A673 (cell line): ENCODE data around the gene USP17L15. TPM values are rescaled to one million over a fixed set of nuclear protein-coding genes. Genes with fewer than 3 reads are reported as not detected.
"Not testable (repeated sequence)": the region's sequence is repeated elsewhere in the genome, so short reads cannot be mapped to it uniquely, and the experiment has no call there.

Source experiments
- Bru-seq: library from RNA; stranded (reverse); fragments of 400-500 nt; gene quantifications from one replicate; lab custom pipeline; 2021; lab: Mats Ljungman, UMichigan
- BruChase-seq, 2 experiments: library from RNA; stranded (reverse); fragments of 400-500 nt; gene quantifications; one replicate each; lab custom pipeline; 2021; lab: Mats Ljungman, UMichigan
- BruUV-seq: library from RNA; stranded (reverse); fragments of 400-500 nt; replicated peaks from 2 replicates; lab custom pipeline; 2021; lab: Mats Ljungman, UMichigan
- CTCF ChIA-PET: fragments of 300-600 bp; sonication (Branson Sonifier 250); formaldehyde crosslinking; loops from one replicate; lab custom pipeline; 2022; ENCODE audit warnings: antibody characterized with exemption; lab: Charles Lee
- POLR2A ChIA-PET: fragments of 300-600 bp; sonication (Branson Sonifier 250); formaldehyde crosslinking; loops from one replicate; lab custom pipeline; 2022; ENCODE audit warnings: antibody characterized with exemption; ENCODE audit not compliant: low non-redundant PET; lab: Charles Lee
- DNase-seq: peaks from one replicate; pipeline ENCODE4 v3.0.0-alpha.2; 2015; ENCODE audit warnings: low spot score
- H3K27ac ChIP-seq: fragments of 200-600 bp; sonication (generic); 2 replicates; pipeline ENCODE4 v1.5.1; 2016; ENCODE audit warnings: mixed run types, low read depth, mild to moderate bottlenecking, mixed read lengths, antibody characterized with exemption, low read length; ENCODE audit not compliant: poor library complexity, severe bottlenecking
- H3K27me3 ChIP-seq: fragments of 200-600 bp; sonication (generic); replicated peaks from 2 replicates; pipeline ENCODE4 v1.6.1; 2017; ENCODE audit warnings: mixed run types, low read depth, mild to moderate bottlenecking, mixed read lengths, antibody characterized with exemption, low read length; ENCODE audit not compliant: insufficient read depth, poor library complexity
- H3K36me3 ChIP-seq: fragments of 200-600 bp; sonication (generic); 2 replicates; pipeline ENCODE4 v1.6.1; 2016; ENCODE audit warnings: mixed run types, mild to moderate bottlenecking, mixed read lengths, antibody characterized with exemption, low read length; ENCODE audit not compliant: insufficient read depth, poor library complexity, severe bottlenecking
- H3K4me1 ChIP-seq: fragments of 200-600 bp; sonication (generic); 2 replicates; pipeline ENCODE4 v1.6.1; 2017; ENCODE audit warnings: mixed run types, mild to moderate bottlenecking, mixed read lengths, antibody characterized with exemption, low read length; ENCODE audit not compliant: insufficient read depth, poor library complexity, severe bottlenecking
- H3K4me3 ChIP-seq: fragments of 200-600 bp; sonication (generic); 2 replicates; pipeline ENCODE4 v1.5.1; 2016; ENCODE audit warnings: low read depth, mixed run types, mild to moderate bottlenecking, mixed read lengths, low read length; ENCODE audit not compliant: poor library complexity, severe bottlenecking
- H3K9me3 ChIP-seq: fragments of 200-600 bp; sonication (generic); 2 replicates; pipeline ENCODE4 v1.6.1; 2016; ENCODE audit warnings: mixed run types, low read depth, mild to moderate bottlenecking, mixed read lengths, antibody characterized with exemption, low read length; ENCODE audit not compliant: poor library complexity, severe bottlenecking
- intact Hi-C: fragments of 100-400 bp; cut with micrococcal nuclease; formaldehyde crosslinking; loops from one replicate; pipeline ENCODE4 v1.10.0; 2022; ENCODE audit not compliant: unreplicated experiment
- long read RNA-seq: library from polyadenylated mRNA; stranded (forward); transcript quantifications from one replicate; pipeline ENCODE4 v2.0.0, GENCODE V29; 2022
- total RNA-seq: library from RNA; stranded (reverse); gene quantifications from 2 replicates; pipeline ENCODE4 v1.2.3, GENCODE V29; 2021

Gene USP17L15, protein sequence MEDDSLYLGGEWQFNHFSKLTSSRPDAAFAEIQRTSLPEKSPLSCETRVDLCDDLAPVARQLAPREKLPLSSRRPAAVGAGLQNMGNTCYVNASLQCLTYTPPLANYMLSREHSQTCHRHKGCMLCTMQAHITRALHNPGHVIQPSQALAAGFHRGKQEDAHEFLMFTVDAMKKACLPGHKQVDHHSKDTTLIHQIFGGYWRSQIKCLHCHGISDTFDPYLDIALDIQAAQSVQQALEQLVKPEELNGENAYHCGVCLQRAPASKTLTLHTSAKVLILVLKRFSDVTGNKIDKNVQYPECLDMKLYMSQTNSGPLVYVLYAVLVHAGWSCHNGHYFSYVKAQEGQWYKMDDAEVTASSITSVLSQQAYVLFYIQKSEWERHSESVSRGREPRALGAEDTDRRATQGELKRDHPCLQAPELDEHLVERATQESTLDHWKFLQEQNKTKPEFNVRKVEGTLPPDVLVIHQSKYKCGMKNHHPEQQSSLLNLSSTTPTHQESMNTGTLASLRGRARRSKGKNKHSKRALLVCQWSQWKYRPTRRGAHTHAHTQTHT
- not detected in 2 replicates for total RNA-seq
- not detected for Bru-seq, nascent RNA
- not detected for BruChase-seq, experiment 1, labeled RNA remaining after a 2-hour chase
- not detected for BruChase-seq, experiment 2, labeled RNA remaining after a 6-hour chase
- long read RNA-seq = 0 reads

DNA sequence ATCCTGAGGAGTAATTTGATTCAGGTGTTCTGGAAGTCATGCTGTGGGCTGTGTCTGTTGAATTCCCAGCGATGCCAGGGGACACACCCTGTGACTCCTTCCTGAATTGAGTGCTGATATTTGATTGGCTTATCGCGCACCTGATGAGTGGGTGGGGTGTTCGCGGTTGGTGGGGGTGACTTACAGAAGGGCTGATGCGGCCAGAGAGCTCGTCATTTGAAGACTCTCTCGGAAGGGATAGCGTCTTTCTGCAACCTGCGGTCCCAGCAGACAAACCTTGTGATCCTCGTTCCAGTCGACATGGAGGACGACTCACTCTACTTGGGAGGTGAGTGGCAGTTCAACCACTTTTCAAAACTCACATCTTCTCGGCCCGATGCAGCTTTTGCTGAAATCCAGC is at the start of gene USP17L15:
USP17L15 (plus strand) TSS at position 301 of the 400 bp plus-strand sequence; CDS start at position 301, 0 bp downstream.
- H3K27ac ChIP-seq, BruUV-seq, H3K9me3 ChIP-seq, H3K4me1 ChIP-seq, DNase-seq, CTCF ChIA-PET, H3K36me3 ChIP-seq, POLR2A ChIA-PET, H3K27me3 ChIP-seq, intact Hi-C loops, H3K4me3 ChIP-seq: not testable (repeated sequence)

DNA sequence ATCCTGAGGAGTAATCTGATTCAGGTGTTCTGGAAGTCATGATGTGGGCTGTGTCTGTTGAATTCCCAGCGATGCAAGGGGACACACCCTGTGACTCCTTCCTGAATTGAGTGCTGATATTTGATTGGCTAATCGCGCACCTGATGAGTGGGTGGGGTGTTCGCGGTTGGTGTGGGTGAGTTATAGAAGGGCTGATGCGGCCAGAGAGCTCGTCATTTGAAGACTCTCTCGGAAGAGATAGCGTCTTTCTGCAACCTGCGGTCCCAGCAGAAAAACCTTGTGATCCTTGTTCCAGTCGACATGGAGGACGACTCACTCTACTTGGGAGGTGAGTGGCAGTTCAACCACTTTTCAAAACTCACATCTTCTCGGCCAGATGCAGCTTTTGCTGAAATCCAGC is 23.8 kb upstream of the USP17L15 start, which contains the start of gene USP17L10:
USP17L10 (plus strand) TSS at position 301 of the 400 bp plus-strand sequence; CDS start at position 301, 0 bp downstream.
- DNase-seq, H3K4me3 ChIP-seq, intact Hi-C loops, H3K36me3 ChIP-seq, H3K27ac ChIP-seq, H3K9me3 ChIP-seq, POLR2A ChIA-PET, BruUV-seq, H3K27me3 ChIP-seq, H3K4me1 ChIP-seq, CTCF ChIA-PET: not testable (repeated sequence)

DNA sequence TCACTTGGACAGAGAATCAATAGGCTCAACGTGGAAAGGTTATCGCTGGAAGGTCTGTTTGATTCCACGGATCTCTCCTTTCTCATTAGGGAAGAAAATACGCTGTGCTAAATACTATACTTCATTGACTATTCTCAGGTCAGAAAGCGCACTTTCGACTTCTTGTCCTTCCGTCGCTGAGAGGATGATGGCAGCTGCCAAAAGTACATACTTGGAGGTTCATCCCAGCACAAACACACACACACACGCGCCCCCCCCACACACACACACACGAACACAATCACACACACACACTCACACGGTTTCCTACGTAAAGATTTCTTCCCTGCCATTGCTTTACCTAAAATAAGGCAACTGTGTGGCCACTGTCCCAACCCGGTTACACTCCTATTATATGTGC is 19.5 kb upstream of the USP17L15 start:
- POLR2A ChIA-PET, H3K27ac ChIP-seq, H3K4me3 ChIP-seq, H3K9me3 ChIP-seq, CTCF ChIA-PET, BruUV-seq, H3K27me3 ChIP-seq, H3K36me3 ChIP-seq, intact Hi-C loops, DNase-seq, H3K4me1 ChIP-seq: not testable (repeated sequence)

DNA sequence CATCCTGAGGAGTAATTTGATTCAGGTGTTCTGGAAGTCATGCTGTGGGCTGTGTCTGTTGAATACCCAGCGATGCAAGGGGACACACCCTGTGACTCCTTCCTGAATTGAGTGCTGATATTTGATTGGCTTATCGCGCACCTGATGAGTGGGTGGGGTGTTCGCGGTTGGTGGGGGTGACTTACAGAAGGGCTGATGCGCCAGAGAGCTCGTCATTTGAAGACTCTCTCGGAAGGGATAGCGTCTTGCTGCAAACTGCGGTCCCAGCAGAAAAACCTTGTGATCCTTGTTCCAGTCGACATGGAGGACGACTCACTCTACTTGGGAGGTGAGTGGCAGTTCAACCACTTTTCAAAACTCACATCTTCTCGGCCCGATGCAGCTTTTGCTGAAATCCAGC is 19.1 kb upstream of the USP17L15 start, which contains the start of gene USP17L11:
USP17L11 (plus strand) TSS at position 301 of the 400 bp plus-strand sequence; CDS start at position 301, 0 bp downstream.
- CTCF ChIA-PET, H3K4me1 ChIP-seq, intact Hi-C loops, BruUV-seq, H3K9me3 ChIP-seq, H3K27ac ChIP-seq, DNase-seq, H3K36me3 ChIP-seq, H3K27me3 ChIP-seq, POLR2A ChIA-PET, H3K4me3 ChIP-seq: not testable (repeated sequence)

DNA sequence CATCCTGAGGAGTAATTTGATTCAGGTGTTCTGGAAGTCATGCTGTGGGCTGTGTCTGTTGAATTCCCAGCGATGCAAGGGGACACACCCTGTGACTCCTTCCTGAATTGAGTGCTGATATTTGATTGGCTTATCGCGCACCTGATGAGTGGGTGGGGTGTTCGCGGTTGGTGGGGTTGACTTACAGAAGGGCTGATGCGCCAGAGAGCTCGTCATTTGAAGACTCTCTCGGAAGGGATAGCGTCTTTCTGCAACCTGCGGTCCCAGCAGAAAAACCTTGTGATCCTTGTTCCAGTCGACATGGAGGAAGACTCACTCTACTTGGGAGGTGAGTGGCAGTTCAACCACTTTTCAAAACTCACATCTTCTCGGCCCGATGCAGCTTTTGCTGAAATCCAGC is 14.3 kb upstream of the USP17L15 start, which contains the start of gene USP17L12:
USP17L12 (plus strand) TSS at position 301 of the 400 bp plus-strand sequence; CDS start at position 301, 0 bp downstream.
- intact Hi-C loops, DNase-seq, H3K27ac ChIP-seq, H3K4me3 ChIP-seq, POLR2A ChIA-PET, CTCF ChIA-PET, H3K4me1 ChIP-seq, H3K9me3 ChIP-seq, H3K36me3 ChIP-seq, BruUV-seq, H3K27me3 ChIP-seq: not testable (repeated sequence)

DNA sequence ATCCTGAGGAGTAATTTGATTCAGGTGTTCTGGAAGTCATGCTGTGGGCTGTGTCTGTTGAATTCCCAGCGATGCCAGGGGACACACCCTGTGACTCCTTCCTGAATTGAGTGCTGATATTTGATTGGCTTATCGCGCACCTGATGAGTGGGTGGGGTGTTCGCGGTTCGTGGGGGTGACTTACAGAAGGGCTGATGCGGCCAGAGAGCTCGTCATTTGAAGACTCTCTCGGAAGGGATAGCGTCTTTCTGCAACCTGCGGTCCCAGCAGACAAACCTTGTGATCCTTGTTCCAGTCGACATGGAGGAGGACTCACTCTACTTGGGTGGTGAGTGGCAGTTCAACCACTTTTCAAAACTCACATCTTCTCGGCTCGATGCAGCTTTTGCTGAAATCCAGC is 9.6 kb upstream of the USP17L15 start, which contains the start of gene USP17L13:
USP17L13 (plus strand) TSS at position 301 of the 400 bp plus-strand sequence; CDS start at position 301, 0 bp downstream.
- H3K36me3 ChIP-seq, BruUV-seq, H3K4me1 ChIP-seq, POLR2A ChIA-PET, CTCF ChIA-PET, H3K9me3 ChIP-seq, H3K27ac ChIP-seq, H3K4me3 ChIP-seq, intact Hi-C loops, DNase-seq, H3K27me3 ChIP-seq: not testable (repeated sequence)

DNA sequence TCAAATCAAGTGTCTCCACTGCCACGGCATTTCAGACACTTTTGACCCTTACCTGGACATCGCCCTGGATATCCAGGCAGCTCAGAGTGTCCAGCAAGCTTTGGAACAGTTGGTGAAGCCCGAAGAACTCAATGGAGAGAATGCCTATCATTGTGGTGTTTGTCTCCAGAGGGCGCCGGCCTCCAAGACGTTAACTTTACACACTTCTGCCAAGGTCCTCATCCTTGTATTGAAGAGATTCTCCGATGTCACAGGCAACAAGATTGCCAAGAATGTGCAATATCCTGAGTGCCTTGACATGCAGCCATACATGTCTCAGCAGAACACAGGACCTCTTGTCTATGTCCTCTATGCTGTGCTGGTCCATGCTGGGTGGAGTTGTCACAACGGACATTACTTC is 3.9 kb upstream of the USP17L15 start:
- intact Hi-C loops, H3K9me3 ChIP-seq, POLR2A ChIA-PET, BruUV-seq, CTCF ChIA-PET, H3K27me3 ChIP-seq, H3K36me3 ChIP-seq, H3K4me1 ChIP-seq, H3K27ac ChIP-seq, H3K4me3 ChIP-seq, DNase-seq: not testable (repeated sequence)
